HCT116 (cell line): ENCODE results near the gene TCAP. TPM values are rescaled to one million over a fixed set of nuclear protein-coding genes. Genes with fewer than 3 reads are reported as not detected.

Source experiments
- ATAC-seq: fragments of 200-7000 bp; cut with Tn5 transposase; 2 replicates; pipeline ENCODE4 v1.9.1; 2020; ENCODE audit warnings: mild to moderate bottlenecking, moderate library complexity
- BruUV-seq: library from RNA; stranded (reverse); fragments of 400-500 nt; replicated peaks from 2 replicates; lab custom pipeline; 2021; lab: Mats Ljungman, UMichigan
- CTCF ChIA-PET: fragments of 300-600 bp; sonication (Branson Sonifier 250); formaldehyde crosslinking; loops from one replicate; lab custom pipeline; 2021; ENCODE audit warnings: antibody characterized with exemption; lab: Charles Lee
- POLR2A ChIA-PET: fragments of 300-600, 350-600 bp; sonication (Branson Sonifier 250); formaldehyde crosslinking; loops from one replicate; lab custom pipeline; 2021; ENCODE audit warnings: antibody characterized with exemption; lab: Charles Lee
- RAD21 ChIA-PET, 2 experiments: fragments of 300-600 bp; sonication (Branson Sonifier 250); formaldehyde crosslinking; loops; one replicate each; lab custom pipeline; 2023; ENCODE audit warnings: low total read pairs in 2 of 2; ENCODE audit not compliant: uncharacterized antibody in 2 of 2, unreplicated experiment in 2 of 2, low non-redundant PET in 1 of 2; lab: Charles Lee
- DNase-seq: peaks from one replicate; pipeline ENCODE4 v3.0.0-alpha.2; 2010; ENCODE audit warnings: low read depth, low spot score
- H2AFZ ChIP-seq: fragments of 200-600 bp; shearing (Covaris generic), sonication (generic); 2 replicates; pipeline ENCODE4 v1.6.1; 2017; ENCODE audit warnings: low read depth, mixed run types, mixed read lengths, antibody characterized with exemption, low read length; ENCODE audit not compliant: poor library complexity, severe bottlenecking
- H3K27ac ChIP-seq: 2 replicates; pipeline ENCODE4 v1.5.1; 2012; ENCODE audit warnings: low read depth, low read length
- H3K27me3 ChIP-seq: fragments of 200-600 bp; sonication (generic); 2 replicates; pipeline ENCODE4 v1.6.1; 2016; ENCODE audit warnings: mixed run types, low read length, mixed read lengths; ENCODE audit not compliant: insufficient read depth
- H3K36me3 ChIP-seq, 2 experiments: fragments of 200-500 bp in 1 of 2; fragments of 200-600 bp in 1 of 2; sonication (Bioruptor generic) in 1 of 2; sonication (generic) in 1 of 2; 2 replicates each; pipeline versions ENCODE4 v1.5.1 to v1.6.1; 2014 to 2016; ENCODE audit warnings: low read length in 2 of 2, inconsistent platforms in 1 of 2, mixed read lengths in 1 of 2, mixed run types in 1 of 2; ENCODE audit not compliant: insufficient read depth in 2 of 2, control insufficient read depth in 1 of 2
- H3K4me1 ChIP-seq, 2 experiments: fragments of 200-600 bp in 1 of 2; sonication (generic) in 1 of 2; 2 replicates each; pipeline versions ENCODE4 v1.5.1 to v1.6.1; 2012 to 2017; ENCODE audit warnings: low read length in 2 of 2, inconsistent platforms in 1 of 2, mild to moderate bottlenecking in 1 of 2, mixed read lengths in 1 of 2, mixed run types in 1 of 2, moderate library complexity in 1 of 2; ENCODE audit not compliant: insufficient read depth in 2 of 2, control insufficient read depth in 1 of 2
- H3K4me2 ChIP-seq: fragments of 200-600 bp; sonication (generic); 2 replicates; pipeline ENCODE4 v1.6.1; 2017; ENCODE audit warnings: mixed run types, low read length, mixed read lengths
- H3K4me3 ChIP-seq, 2 experiments: fragments of 200-600 bp in 1 of 2; sonication (generic) in 1 of 2; replicated peaks in 1 of 2; 2 replicates each; pipeline ENCODE4 v1.5.1; 2011 to 2016; ENCODE audit warnings: low read length in 2 of 2, control low read depth in 1 of 2, low read depth in 1 of 2, mild to moderate bottlenecking in 1 of 2, mixed read lengths in 1 of 2, mixed run types in 1 of 2
- H3K79me2 ChIP-seq: fragments of 200-600 bp; sonication (generic); 2 replicates; pipeline ENCODE4 v1.6.1; 2017; ENCODE audit warnings: mild to moderate bottlenecking, mixed run types, low read length, moderate library complexity, mixed read lengths; ENCODE audit not compliant: insufficient read depth
- H3K9ac ChIP-seq: fragments of 200-600 bp; sonication (generic); 2 replicates; pipeline ENCODE4 v1.6.1; 2016; ENCODE audit warnings: low read length, mixed read lengths
- H3K9me2 ChIP-seq: fragments of 200-600 bp; sonication (generic), shearing (Covaris generic); 2 replicates; pipeline ENCODE4 v1.6.1; 2017; ENCODE audit warnings: mixed run types, mild to moderate bottlenecking, moderate library complexity; ENCODE audit not compliant: insufficient read depth
- H3K9me3 ChIP-seq, 2 experiments: fragments of 200-500 bp in 1 of 2; fragments of 200-600 bp in 1 of 2; sonication (Bioruptor generic) in 1 of 2; sonication (generic) in 1 of 2; 2 replicates each; pipeline ENCODE4 v1.6.1; 2014 to 2017; ENCODE audit warnings: low read length in 2 of 2, mixed read lengths in 2 of 2, inconsistent platforms in 1 of 2, low read depth in 1 of 2, mild to moderate bottlenecking in 1 of 2, mixed run types in 1 of 2, moderate library complexity in 1 of 2; ENCODE audit not compliant: control insufficient read depth in 1 of 2, insufficient read depth in 1 of 2
- H4K20me1 ChIP-seq: fragments of 200-600 bp; sonication (generic), shearing (Covaris generic); 2 replicates; pipeline ENCODE4 v1.6.1; 2017; ENCODE audit warnings: mixed run types, mild to moderate bottlenecking, moderate library complexity; ENCODE audit not compliant: insufficient read depth
- CBX3 ChIP-seq: IDR thresholded peaks from 2 replicates; pipeline ENCODE4 v1.6.1; 2012; ENCODE audit warnings: low read depth
- CEBPB ChIP-seq: IDR thresholded peaks from 2 replicates; pipeline ENCODE4 v1.6.1; 2012; ENCODE audit warnings: low read depth
- EGR1 ChIP-seq: IDR thresholded peaks from 2 replicates; pipeline ENCODE4 v1.6.1; 2012; ENCODE audit warnings: low read depth
- EZH2phosphoT487 ChIP-seq: fragments of 200-600 bp; IDR thresholded peaks from 2 replicates; pipeline ENCODE4 v1.6.1; 2018; ENCODE audit warnings: antibody characterized with exemption, borderline replicate concordance
- FOSL1 ChIP-seq: IDR thresholded peaks from 2 replicates; pipeline ENCODE4 v1.6.1; 2012; ENCODE audit warnings: low read depth
- JUND ChIP-seq: IDR thresholded peaks from 2 replicates; pipeline ENCODE4 v1.6.1; 2012
- POLR2AphosphoS5 ChIP-seq: IDR thresholded peaks from 2 replicates; pipeline ENCODE4 v1.6.1; 2011; ENCODE audit warnings: mild to moderate bottlenecking, low read depth, low read length, moderate library complexity
- SIN3A ChIP-seq: IDR thresholded peaks from 2 replicates; pipeline ENCODE4 v1.6.1; 2012; ENCODE audit warnings: low read depth
- YY1 ChIP-seq: IDR thresholded peaks from 2 replicates; pipeline ENCODE4 v1.6.1; 2011; ENCODE audit warnings: low read length, low read depth, moderate library complexity, mild to moderate bottlenecking; ENCODE audit not compliant: insufficient replicate concordance; ENCODE audit errors: extremely low read depth
- ZFX ChIP-seq: fragments of 450-650 bp; IDR thresholded peaks from 2 replicates; pipeline ENCODE4 v1.6.1; 2017
- intact Hi-C: fragments of 100-400 bp; cut with micrococcal nuclease; formaldehyde crosslinking; loops from 2 replicates; pipeline ENCODE4 v1.10.0; 2022
- total RNA-seq: library from RNA; stranded (reverse); gene quantifications from one replicate; pipeline ENCODE4 v1.2.1, GENCODE V29; 2021; ENCODE audit not compliant: unreplicated experiment
- TF ChIP-seq, protein P1 (sequence below): IDR thresholded peaks from 2 replicates; pipeline ENCODE4 v1.6.1; 2012; ENCODE audit warnings: low read depth
- TF ChIP-seq, protein P2 (sequence below): IDR thresholded peaks from 2 replicates; pipeline ENCODE4 v1.6.1; 2011; ENCODE audit warnings: mild to moderate bottlenecking, low read length, moderate library complexity; ENCODE audit not compliant: insufficient replicate concordance; ENCODE audit errors: extremely low read depth
- TF ChIP-seq, protein P3 (sequence below): IDR thresholded peaks from 2 replicates; pipeline ENCODE4 v1.6.1; 2012
- TF ChIP-seq, protein P4 (sequence below), 3 experiments: fragments of 200-600 bp in 1 of 3; sonication (generic) in 1 of 3; IDR thresholded peaks in 2 of 3; conservative IDR thresholded peaks in 1 of 3; 2 replicates each; pipeline ENCODE4 v1.5.1; 2012 to 2017; ENCODE audit warnings: low read depth in 2 of 3, low read length in 2 of 3, antibody characterized with exemption in 1 of 3, borderline replicate concordance in 1 of 3, control low read depth in 1 of 3, mild to moderate bottlenecking in 1 of 3, mixed read lengths in 1 of 3, mixed run types in 1 of 3, moderate library complexity in 1 of 3; ENCODE audit not compliant: insufficient read depth in 1 of 3

The TCAP gene
- total RNA-seq, 1 experiment from 2014 or later: 1.5 TPM

DNA sequence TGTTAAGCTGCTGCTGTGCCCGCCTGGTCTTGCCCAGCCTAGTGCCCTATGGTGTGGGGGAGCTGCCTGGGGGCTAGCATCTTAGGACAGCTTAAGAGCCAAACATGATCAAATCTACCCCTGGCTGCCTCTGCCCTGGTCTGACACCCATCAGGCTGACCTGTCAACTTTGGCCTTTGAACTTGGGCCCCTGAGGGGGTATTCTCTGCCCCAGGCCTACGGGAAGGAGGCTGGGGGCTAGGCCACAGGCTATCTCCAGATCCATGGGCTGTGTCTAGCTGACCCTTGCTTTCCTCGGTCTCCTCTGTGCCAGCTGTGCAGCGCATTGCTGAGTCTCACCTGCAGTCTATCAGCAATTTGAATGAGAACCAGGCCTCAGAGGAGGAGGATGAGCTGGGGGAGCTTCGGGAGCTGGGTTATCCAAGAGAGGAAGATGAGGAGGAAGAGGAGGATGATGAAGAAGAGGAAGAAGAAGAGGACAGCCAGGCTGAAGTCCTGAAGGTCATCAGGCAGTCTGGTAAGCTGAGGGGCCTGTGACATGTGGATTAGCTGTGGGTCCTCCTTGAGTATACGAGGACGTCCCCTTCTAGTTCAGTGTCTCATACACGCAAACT lies 31.5 kb upstream of the TCAP start:
- Histone ChIP-seq H3K79me2 (peaks cover 15% of the 10 kb centered on the region), H4K20me1 (no peaks in the 10 kb centered on the region), H3K4me3 (no peak overlapping the region), H3K4me1 (peaks cover 60 to 83% of the 10 kb centered on the region in 2 experiments), H3K9ac (no peak overlapping the region), H3K36me3 (no peaks in the 10 kb centered on the region), H3K9me2 (no peaks in the 10 kb centered on the region), H3K27ac (peak overlapping the region; percentile 51; the same call in 1 of the 2 replicates), H3K4me2 (peak overlapping the region; percentile 67; the same call in 1 of the 2 replicates), H2AFZ (no peak overlapping the region), H3K27me3 (no peaks in the 10 kb centered on the region), H3K9me3 (no peaks in the 10 kb centered on the region)
- TF ChIP-seq, protein P1, sequence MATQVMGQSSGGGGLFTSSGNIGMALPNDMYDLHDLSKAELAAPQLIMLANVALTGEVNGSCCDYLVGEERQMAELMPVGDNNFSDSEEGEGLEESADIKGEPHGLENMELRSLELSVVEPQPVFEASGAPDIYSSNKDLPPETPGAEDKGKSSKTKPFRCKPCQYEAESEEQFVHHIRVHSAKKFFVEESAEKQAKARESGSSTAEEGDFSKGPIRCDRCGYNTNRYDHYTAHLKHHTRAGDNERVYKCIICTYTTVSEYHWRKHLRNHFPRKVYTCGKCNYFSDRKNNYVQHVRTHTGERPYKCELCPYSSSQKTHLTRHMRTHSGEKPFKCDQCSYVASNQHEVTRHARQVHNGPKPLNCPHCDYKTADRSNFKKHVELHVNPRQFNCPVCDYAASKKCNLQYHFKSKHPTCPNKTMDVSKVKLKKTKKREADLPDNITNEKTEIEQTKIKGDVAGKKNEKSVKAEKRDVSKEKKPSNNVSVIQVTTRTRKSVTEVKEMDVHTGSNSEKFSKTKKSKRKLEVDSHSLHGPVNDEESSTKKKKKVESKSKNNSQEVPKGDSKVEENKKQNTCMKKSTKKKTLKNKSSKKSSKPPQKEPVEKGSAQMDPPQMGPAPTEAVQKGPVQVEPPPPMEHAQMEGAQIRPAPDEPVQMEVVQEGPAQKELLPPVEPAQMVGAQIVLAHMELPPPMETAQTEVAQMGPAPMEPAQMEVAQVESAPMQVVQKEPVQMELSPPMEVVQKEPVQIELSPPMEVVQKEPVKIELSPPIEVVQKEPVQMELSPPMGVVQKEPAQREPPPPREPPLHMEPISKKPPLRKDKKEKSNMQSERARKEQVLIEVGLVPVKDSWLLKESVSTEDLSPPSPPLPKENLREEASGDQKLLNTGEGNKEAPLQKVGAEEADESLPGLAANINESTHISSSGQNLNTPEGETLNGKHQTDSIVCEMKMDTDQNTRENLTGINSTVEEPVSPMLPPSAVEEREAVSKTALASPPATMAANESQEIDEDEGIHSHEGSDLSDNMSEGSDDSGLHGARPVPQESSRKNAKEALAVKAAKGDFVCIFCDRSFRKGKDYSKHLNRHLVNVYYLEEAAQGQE: no peak
- TF ChIP-seq JUND: no peak
- no peak for TF ChIP-seq EZH2phosphoT487
- TF ChIP-seq, protein P2, sequence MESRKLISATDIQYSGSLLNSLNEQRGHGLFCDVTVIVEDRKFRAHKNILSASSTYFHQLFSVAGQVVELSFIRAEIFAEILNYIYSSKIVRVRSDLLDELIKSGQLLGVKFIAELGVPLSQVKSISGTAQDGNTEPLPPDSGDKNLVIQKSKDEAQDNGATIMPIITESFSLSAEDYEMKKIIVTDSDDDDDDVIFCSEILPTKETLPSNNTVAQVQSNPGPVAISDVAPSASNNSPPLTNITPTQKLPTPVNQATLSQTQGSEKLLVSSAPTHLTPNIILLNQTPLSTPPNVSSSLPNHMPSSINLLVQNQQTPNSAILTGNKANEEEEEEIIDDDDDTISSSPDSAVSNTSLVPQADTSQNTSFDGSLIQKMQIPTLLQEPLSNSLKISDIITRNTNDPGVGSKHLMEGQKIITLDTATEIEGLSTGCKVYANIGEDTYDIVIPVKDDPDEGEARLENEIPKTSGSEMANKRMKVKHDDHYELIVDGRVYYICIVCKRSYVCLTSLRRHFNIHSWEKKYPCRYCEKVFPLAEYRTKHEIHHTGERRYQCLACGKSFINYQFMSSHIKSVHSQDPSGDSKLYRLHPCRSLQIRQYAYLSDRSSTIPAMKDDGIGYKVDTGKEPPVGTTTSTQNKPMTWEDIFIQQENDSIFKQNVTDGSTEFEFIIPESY: no peak
- no peak for TF ChIP-seq FOSL1
- TF ChIP-seq CBX3: no peak
- no peak for TF ChIP-seq YY1
- no peak for TF ChIP-seq POLR2AphosphoS5
- TF ChIP-seq SIN3A: no peak
- no peak for TF ChIP-seq ZFX
- TF ChIP-seq, protein P3, sequence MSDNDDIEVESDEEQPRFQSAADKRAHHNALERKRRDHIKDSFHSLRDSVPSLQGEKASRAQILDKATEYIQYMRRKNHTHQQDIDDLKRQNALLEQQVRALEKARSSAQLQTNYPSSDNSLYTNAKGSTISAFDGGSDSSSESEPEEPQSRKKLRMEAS: no peak
- no peak for TF ChIP-seq EGR1
- TF ChIP-seq, protein P4, sequence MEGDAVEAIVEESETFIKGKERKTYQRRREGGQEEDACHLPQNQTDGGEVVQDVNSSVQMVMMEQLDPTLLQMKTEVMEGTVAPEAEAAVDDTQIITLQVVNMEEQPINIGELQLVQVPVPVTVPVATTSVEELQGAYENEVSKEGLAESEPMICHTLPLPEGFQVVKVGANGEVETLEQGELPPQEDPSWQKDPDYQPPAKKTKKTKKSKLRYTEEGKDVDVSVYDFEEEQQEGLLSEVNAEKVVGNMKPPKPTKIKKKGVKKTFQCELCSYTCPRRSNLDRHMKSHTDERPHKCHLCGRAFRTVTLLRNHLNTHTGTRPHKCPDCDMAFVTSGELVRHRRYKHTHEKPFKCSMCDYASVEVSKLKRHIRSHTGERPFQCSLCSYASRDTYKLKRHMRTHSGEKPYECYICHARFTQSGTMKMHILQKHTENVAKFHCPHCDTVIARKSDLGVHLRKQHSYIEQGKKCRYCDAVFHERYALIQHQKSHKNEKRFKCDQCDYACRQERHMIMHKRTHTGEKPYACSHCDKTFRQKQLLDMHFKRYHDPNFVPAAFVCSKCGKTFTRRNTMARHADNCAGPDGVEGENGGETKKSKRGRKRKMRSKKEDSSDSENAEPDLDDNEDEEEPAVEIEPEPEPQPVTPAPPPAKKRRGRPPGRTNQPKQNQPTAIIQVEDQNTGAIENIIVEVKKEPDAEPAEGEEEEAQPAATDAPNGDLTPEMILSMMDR (IDR thresholded peaks at IDR 0.05 in 2 of 3, conservative IDR thresholded peaks at IDR 0.05 in 1 of 3; ENCODE audit: borderline replicate concordance in 1 of 3, insufficient read depth in 1 of 3, low read depth in 2 of 3, low read length in 2 of 3): no peak
- no peak for TF ChIP-seq CEBPB
- POLR2A ChIA-PET: no interaction called here
- CTCF ChIA-PET: interaction anchor here (1.4 to 8.3 kb wide), 5 partner anchors 11 to 86 kb away, joined by 4 to 157 read pairs (median 8); no protein-coding TSS in a partner anchor
- no TSS peak for BruUV-seq
- intact Hi-C loops: loop anchor here (2.0 kb wide), 1 partner anchor 41 kb away; no protein-coding TSS in a partner anchor
- DNase-seq (no peak), ATAC-seq (no peak)
- RAD21 ChIA-PET: interaction anchor here (1.7 to 2.2 kb wide), 3 partner anchors 10 to 12 kb away, joined by 5 to 12 read pairs (median 7); no protein-coding TSS in a partner anchor
